ENCODE measurements around the gene ASGR1.

- TF ChIP-seq CTCF (IDR thresholded peaks at IDR 0.05): no peak
- TF ChIP-seq POLR2A (IDR thresholded peaks at IDR 0.05): no peak
These were observed 46.6 kb downstream of the ASGR1 start for GRCh38 chr17:7132511-7133094.

Data from heart left ventricle (tissue), 13 donors.